Measurements from ENCODE around the gene TEC. TPM values are rescaled to one million over a fixed set of nuclear protein-coding genes. Genes with fewer than 3 reads are reported as not detected.
"Not testable (repeated sequence)": the region's sequence is repeated elsewhere in the genome, so short reads cannot be mapped to it uniquely, and the experiment has no call there.

TEC gene
- total RNA-seq, 1 experiment from 2014 or later, result 4.5 TPM

DNA sequence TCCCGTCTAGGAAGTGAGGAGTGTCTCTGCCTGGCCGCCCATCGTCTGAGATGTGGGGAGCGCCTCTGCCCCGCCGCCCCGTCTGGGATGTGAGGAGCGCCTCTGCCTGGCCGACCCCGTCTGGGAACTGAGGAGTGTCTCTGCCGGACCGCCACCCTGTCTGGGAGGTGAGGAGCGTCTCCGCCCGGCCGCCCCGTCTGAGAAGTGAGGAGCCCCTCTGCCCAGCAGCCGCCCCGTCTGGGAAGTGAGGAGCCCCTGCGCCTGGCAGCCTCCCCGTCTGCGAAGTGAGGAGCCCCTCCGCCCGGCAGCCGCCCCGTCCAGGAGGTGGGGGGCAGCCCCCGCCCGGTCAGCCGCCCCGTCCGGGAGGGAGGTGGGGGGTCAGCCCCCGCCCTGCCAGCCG, 83.2 kb downstream of the TEC start:
- intact Hi-C loops (cut with micrococcal nuclease); BruUV-seq (replicated peaks); H3K36me3 ChIP-seq (ENCODE audit: control insufficient read depth in 1 of 2, insufficient read depth in 2 of 2, low read length in 2 of 2); H3K9me3 ChIP-seq (ENCODE audit: control insufficient read depth in 1 of 2, insufficient read depth in 1 of 2, low read depth in 1 of 2, low read length in 2 of 2); H3K27me3 ChIP-seq (ENCODE audit: insufficient read depth, low read length); H3K9me2 ChIP-seq (ENCODE audit: insufficient read depth); ATAC-seq; H2AFZ ChIP-seq (ENCODE audit: low read depth, low read length, poor library complexity, severe bottlenecking); H3K27ac ChIP-seq (ENCODE audit: low read depth, low read length); H3K9ac ChIP-seq (ENCODE audit: low read length); DNase-seq (ENCODE audit: low read depth, low spot score); H3K79me2 ChIP-seq (ENCODE audit: insufficient read depth, low read length); CTCF ChIA-PET; POLR2A ChIA-PET; H3K4me1 ChIP-seq (ENCODE audit: control insufficient read depth in 1 of 2, insufficient read depth in 2 of 2, low read length in 2 of 2); H4K20me1 ChIP-seq (ENCODE audit: insufficient read depth); H3K4me3 ChIP-seq (replicated peaks in 1 of 2; ENCODE audit: low read depth in 1 of 2, low read length in 2 of 2); RAD21 ChIA-PET (ENCODE audit: low non-redundant PET in 1 of 2, low total read pairs in 2 of 2, uncharacterized antibody in 2 of 2, unreplicated experiment in 2 of 2); H3K4me2 ChIP-seq (ENCODE audit: low read length): not testable (repeated sequence)

DNA sequence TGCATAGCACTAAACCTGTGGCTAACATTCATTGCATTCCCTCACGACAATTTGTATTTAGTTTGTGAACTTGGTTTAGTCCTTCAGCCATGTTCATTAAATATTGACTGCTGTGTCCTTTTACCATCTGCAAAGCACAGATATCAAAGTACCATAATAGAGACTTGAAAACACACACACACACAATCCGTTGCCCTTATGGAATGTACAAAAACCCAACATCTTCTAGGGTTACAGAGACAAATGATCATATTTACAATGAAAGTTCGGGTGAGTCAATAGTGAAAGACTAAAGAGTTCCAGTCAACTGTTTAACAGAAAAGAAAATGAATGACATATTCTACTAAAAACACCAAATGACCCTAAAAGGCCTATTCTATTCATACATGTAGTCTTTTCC, 84.8 kb downstream of the TEC start:
- no peaks in the 10 kb centered on the region for H3K36me3 ChIP-seq (ENCODE audit: control insufficient read depth in 1 of 2, insufficient read depth in 2 of 2, low read length in 2 of 2)
- no peak overlapping the region for H3K4me2 ChIP-seq (ENCODE audit: low read length)
- ATAC-seq, result no peak
- TF ChIP-seq JUND (IDR thresholded peaks at IDR 0.05), result no peak
- no peak for TF ChIP-seq EZH2phosphoT487 (IDR thresholded peaks at IDR 0.05; ENCODE audit: borderline replicate concordance)
- no peak for TF ChIP-seq SRF (IDR thresholded peaks at IDR 0.05; ENCODE audit: low read depth)
- TF ChIP-seq, protein P1, sequence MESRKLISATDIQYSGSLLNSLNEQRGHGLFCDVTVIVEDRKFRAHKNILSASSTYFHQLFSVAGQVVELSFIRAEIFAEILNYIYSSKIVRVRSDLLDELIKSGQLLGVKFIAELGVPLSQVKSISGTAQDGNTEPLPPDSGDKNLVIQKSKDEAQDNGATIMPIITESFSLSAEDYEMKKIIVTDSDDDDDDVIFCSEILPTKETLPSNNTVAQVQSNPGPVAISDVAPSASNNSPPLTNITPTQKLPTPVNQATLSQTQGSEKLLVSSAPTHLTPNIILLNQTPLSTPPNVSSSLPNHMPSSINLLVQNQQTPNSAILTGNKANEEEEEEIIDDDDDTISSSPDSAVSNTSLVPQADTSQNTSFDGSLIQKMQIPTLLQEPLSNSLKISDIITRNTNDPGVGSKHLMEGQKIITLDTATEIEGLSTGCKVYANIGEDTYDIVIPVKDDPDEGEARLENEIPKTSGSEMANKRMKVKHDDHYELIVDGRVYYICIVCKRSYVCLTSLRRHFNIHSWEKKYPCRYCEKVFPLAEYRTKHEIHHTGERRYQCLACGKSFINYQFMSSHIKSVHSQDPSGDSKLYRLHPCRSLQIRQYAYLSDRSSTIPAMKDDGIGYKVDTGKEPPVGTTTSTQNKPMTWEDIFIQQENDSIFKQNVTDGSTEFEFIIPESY (IDR thresholded peaks at IDR 0.05; ENCODE audit: extremely low read depth, insufficient replicate concordance, low read length), result no peak
- TF ChIP-seq, protein P2, sequence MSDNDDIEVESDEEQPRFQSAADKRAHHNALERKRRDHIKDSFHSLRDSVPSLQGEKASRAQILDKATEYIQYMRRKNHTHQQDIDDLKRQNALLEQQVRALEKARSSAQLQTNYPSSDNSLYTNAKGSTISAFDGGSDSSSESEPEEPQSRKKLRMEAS (IDR thresholded peaks at IDR 0.05), result no peak
- TF ChIP-seq, protein P3, sequence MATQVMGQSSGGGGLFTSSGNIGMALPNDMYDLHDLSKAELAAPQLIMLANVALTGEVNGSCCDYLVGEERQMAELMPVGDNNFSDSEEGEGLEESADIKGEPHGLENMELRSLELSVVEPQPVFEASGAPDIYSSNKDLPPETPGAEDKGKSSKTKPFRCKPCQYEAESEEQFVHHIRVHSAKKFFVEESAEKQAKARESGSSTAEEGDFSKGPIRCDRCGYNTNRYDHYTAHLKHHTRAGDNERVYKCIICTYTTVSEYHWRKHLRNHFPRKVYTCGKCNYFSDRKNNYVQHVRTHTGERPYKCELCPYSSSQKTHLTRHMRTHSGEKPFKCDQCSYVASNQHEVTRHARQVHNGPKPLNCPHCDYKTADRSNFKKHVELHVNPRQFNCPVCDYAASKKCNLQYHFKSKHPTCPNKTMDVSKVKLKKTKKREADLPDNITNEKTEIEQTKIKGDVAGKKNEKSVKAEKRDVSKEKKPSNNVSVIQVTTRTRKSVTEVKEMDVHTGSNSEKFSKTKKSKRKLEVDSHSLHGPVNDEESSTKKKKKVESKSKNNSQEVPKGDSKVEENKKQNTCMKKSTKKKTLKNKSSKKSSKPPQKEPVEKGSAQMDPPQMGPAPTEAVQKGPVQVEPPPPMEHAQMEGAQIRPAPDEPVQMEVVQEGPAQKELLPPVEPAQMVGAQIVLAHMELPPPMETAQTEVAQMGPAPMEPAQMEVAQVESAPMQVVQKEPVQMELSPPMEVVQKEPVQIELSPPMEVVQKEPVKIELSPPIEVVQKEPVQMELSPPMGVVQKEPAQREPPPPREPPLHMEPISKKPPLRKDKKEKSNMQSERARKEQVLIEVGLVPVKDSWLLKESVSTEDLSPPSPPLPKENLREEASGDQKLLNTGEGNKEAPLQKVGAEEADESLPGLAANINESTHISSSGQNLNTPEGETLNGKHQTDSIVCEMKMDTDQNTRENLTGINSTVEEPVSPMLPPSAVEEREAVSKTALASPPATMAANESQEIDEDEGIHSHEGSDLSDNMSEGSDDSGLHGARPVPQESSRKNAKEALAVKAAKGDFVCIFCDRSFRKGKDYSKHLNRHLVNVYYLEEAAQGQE (IDR thresholded peaks at IDR 0.05; ENCODE audit: low read depth), result no peak
- no peak for TF ChIP-seq RAD21 (IDR thresholded peaks at IDR 0.05; ENCODE audit: low read depth)
- TF ChIP-seq SP1 (IDR thresholded peaks at IDR 0.05; ENCODE audit: low read depth), result no peak
- TF ChIP-seq FOSL1 (IDR thresholded peaks at IDR 0.05; ENCODE audit: low read depth), result no peak
- no peaks in the 10 kb centered on the region for H3K27me3 ChIP-seq (ENCODE audit: insufficient read depth, low read length)
- no peaks in the 10 kb centered on the region for H3K79me2 ChIP-seq (ENCODE audit: insufficient read depth, low read length)
- DNase-seq (ENCODE audit: low read depth, low spot score), result no peak
- POLR2A ChIA-PET, result no interaction called here
- no peak overlapping the region for H3K27ac ChIP-seq (ENCODE audit: low read depth, low read length)
- intact Hi-C loops (cut with micrococcal nuclease), result no loop called here
- no peak overlapping the region for H2AFZ ChIP-seq (ENCODE audit: low read depth, low read length, poor library complexity, severe bottlenecking)
- no peaks in the 10 kb centered on the region for H3K4me1 ChIP-seq (ENCODE audit: control insufficient read depth in 1 of 2, insufficient read depth in 2 of 2, low read length in 2 of 2)
- no peak overlapping the region for H3K9ac ChIP-seq (ENCODE audit: low read length)
- BruUV-seq (replicated peaks), result no TSS peak
- RAD21 ChIA-PET (ENCODE audit: low non-redundant PET in 1 of 2, low total read pairs in 2 of 2, uncharacterized antibody in 2 of 2, unreplicated experiment in 2 of 2), result no interaction called here
- H4K20me1 ChIP-seq (ENCODE audit: insufficient read depth), result no peaks in the 10 kb centered on the region
- no peak overlapping the region for H3K4me3 ChIP-seq (replicated peaks in 1 of 2; ENCODE audit: low read depth in 1 of 2, low read length in 2 of 2)
- H3K9me2 ChIP-seq (ENCODE audit: insufficient read depth), result no peaks in the 10 kb centered on the region
- CTCF ChIA-PET, result no interaction called here
- H3K9me3 ChIP-seq (ENCODE audit: control insufficient read depth in 1 of 2, insufficient read depth in 1 of 2, low read depth in 1 of 2, low read length in 2 of 2), result no peaks in the 10 kb centered on the region
